Subcutaneous abdominal adipose tissue (tissue), 5 donors: Measurements from ENCODE around the gene CD247.

Experiments used
- H3K27ac ChIP-seq: one replicate; pipeline ENCODE4 v1.7.0; 2013; ENCODE audit warnings: low read depth, mild to moderate bottlenecking, inconsistent platforms, low read length, moderate library complexity
- H3K27me3 ChIP-seq, 5 donors: one replicate each; pipeline ENCODE4 v1.7.0; 2013; ENCODE audit warnings: low read length in 5 of 5, inconsistent platforms in 1 of 5; ENCODE audit not compliant: control insufficient read depth in 5 of 5, insufficient read depth in 4 of 5
- H3K36me3 ChIP-seq, 5 donors: one replicate each; pipeline ENCODE4 v1.7.0; 2013; ENCODE audit warnings: low read length in 5 of 5; ENCODE audit not compliant: control insufficient read depth in 5 of 5, insufficient read depth in 5 of 5
- H3K4me1 ChIP-seq, 5 donors: one replicate each; pipeline ENCODE4 v1.7.0; 2013; ENCODE audit warnings: low read length in 5 of 5, mild to moderate bottlenecking in 3 of 5, moderate library complexity in 1 of 5; ENCODE audit not compliant: control insufficient read depth in 5 of 5, insufficient read depth in 5 of 5
- H3K4me3 ChIP-seq, 5 donors: one replicate each; pipeline ENCODE4 v1.7.0; 2013; ENCODE audit warnings: low read length in 5 of 5, low read depth in 1 of 5
- H3K9ac ChIP-seq, 5 donors: one replicate each; pipeline ENCODE4 v1.7.0; 2013; ENCODE audit warnings: low read length in 5 of 5, mild to moderate bottlenecking in 4 of 5, moderate library complexity in 3 of 5
- H3K9me3 ChIP-seq, 5 donors: one replicate each; pipeline ENCODE4 v1.7.0; 2013; ENCODE audit warnings: low read length in 5 of 5; ENCODE audit not compliant: control insufficient read depth in 5 of 5
- donor health status: healthy.
- donor health status: healthy.
- donor health status: healthy.
- donor health status: healthy.
- donor health status: healthy.

Gene CD247

DNA sequence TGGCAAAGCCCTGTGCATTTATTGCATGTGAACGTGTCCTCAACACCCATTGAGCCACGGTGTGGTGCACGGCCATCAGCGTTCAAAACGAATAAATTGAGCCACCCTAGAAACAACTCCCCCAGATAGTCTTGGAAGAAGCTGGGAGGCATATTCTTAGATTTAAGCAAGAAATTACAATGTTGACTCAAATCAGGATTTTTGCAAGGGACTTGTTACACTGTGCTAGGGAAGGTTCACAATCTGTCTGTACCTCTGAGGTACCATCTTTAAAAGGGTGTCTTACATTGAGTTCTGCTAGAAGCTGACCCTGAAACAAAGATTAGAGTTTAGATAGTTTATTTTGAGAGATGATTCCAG, 16.2 kb downstream of the CD247 start:
- no peaks in the 10 kb centered on the region for H3K36me3 ChIP-seq
- no peaks in the 10 kb centered on the region for H3K9me3 ChIP-seq
- H3K27me3 ChIP-seq = peaks cover 0 to 7% (median 5%) of the 10 kb centered on the region in 5 donors
- no peak overlapping the region for H3K4me3 ChIP-seq
- no peak overlapping the region for H3K27ac ChIP-seq
- H3K9ac ChIP-seq = no peak overlapping the region
- H3K4me1 ChIP-seq = peaks cover 0 to 6% (median 0%) of the 10 kb centered on the region in 5 donors

DNA sequence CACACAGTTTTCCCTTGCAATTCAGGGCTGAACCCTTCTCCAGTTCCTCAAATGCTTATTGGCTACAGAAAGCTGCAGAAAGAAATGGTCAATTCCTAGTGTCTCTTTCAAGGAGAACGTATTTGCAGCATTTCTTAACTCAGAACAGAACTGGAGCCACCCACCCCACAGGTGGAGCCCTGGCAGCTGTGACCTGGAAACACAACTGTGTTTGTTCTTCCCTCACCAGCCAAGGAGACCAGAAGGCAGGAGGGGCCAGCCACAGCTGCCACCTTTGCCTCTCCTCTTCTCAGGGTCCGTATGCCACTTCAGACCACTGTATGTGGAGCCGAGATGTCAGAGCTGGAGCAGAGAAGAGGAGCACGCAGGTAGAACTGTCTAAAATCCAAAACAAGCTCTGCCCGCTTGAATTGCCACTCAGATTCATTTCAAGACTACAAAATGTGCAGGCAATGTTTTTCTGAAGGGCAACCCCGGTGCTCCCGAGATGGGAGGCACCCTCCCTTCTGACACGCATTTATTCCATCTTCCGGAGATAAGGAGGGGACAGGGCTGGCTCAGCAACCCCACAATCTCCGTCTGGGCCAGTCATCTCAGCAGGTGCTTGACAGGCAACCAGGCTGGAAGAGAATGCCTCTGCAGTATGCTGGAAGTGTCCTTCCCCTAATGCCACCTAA, 16.7 kb downstream of the CD247 start:
- Histone ChIP-seq H3K27ac (no peak overlapping the region), H3K4me3 (no peak overlapping the region), H3K9me3 (no peaks in the 10 kb centered on the region), H3K4me1 (peaks cover 0 to 6% (median 0%) of the 10 kb centered on the region in 5 donors), H3K27me3 (peaks cover 0 to 7% (median 5%) of the 10 kb centered on the region in 5 donors), H3K36me3 (no peaks in the 10 kb centered on the region), H3K9ac (no peak overlapping the region)

DNA sequence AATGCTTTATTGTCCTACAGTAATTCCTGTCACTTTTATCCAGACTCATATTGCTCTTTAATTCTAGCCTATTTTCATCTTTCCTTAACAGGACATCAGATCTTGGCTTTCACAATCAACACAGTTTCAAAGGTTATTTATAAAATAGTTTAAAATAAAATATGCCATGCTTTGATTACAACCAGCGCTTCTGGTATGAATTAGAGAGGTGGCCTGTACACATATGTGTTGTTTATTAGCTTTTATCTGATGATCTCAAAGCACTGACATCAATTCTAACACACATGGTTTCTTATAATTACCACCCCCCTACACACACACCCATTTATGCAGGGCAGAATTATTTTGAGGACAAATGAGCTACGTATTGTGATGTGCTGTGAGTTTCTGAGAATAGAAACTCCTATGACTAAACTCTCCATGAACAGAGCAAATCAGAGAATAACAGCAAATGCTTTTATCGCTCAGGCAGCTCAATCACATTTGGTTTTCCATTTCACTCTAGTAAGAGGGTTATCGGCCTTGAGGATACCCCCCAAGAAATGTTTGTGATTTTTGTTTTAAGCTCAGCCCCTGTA, 18.0 kb downstream of the CD247 start:
- Histone ChIP-seq H3K27ac (no peak overlapping the region), H3K36me3 (no peaks in the 10 kb centered on the region), H3K4me3 (no peak overlapping the region), H3K9me3 (no peaks in the 10 kb centered on the region), H3K4me1 (peaks cover 0 to 6% (median 0%) of the 10 kb centered on the region in 5 donors), H3K27me3 (peaks cover 0 to 7% (median 5%) of the 10 kb centered on the region in 5 donors), H3K9ac (no peak overlapping the region)

DNA sequence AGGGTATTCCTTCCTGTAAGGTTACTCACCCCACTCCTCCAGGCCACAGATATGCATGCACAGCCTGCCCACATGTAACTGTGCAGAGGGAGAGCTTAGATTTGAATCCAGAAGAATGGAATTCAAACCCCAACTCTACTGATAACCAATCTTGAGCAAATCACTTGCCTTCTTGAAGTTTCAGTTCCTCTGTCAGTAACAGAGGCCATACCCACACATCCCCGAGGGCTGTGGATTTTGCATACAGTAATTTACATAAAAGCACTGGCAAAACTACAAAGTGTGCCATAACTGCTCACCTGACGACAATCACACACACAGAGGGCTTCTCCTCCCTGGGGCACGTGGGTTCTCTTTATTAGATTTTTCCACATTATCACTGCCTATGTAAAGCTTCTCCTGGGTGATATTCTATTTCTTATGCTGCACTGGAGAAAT, 18.6 kb downstream of the CD247 start:
- H3K4me1 ChIP-seq = peaks cover 0 to 6% (median 0%) of the 10 kb centered on the region in 5 donors
- no peak overlapping the region for H3K9ac ChIP-seq
- H3K27me3 ChIP-seq = peaks cover 0 to 11% (median 9%) of the 10 kb centered on the region in 5 donors
- H3K27ac ChIP-seq = no peak overlapping the region
- no peaks in the 10 kb centered on the region for H3K36me3 ChIP-seq
- H3K4me3 ChIP-seq = no peak overlapping the region
- no peaks in the 10 kb centered on the region for H3K9me3 ChIP-seq

DNA sequence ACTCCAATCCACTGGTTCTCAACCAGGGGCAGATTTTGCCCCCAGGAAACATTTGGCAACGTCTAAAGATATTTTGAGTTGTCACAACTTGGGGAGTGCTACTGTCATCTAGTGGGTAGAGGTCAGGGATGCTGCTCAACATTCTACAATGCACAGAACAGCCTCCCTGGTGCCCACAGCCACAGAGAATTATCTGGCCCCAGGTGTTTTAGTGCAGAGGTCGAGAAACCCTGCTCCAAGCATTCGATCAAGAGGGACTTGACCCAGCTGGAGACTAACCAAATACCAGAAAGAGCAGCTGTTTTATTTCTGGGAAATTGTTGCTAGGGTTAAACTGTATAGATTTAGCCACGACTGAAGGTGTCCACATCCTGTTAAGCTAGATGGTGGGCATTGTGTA, 19.2 kb downstream of the CD247 start:
- Histone ChIP-seq H3K4me3 (no peak overlapping the region), H3K27me3 (peaks cover 1 to 16% (median 9%) of the 10 kb centered on the region in 5 donors), H3K9me3 (no peaks in the 10 kb centered on the region), H3K27ac (no peak overlapping the region), H3K9ac (no peak overlapping the region), H3K4me1 (peaks cover 0 to 6% (median 0%) of the 10 kb centered on the region in 5 donors), H3K36me3 (no peaks in the 10 kb centered on the region)

DNA sequence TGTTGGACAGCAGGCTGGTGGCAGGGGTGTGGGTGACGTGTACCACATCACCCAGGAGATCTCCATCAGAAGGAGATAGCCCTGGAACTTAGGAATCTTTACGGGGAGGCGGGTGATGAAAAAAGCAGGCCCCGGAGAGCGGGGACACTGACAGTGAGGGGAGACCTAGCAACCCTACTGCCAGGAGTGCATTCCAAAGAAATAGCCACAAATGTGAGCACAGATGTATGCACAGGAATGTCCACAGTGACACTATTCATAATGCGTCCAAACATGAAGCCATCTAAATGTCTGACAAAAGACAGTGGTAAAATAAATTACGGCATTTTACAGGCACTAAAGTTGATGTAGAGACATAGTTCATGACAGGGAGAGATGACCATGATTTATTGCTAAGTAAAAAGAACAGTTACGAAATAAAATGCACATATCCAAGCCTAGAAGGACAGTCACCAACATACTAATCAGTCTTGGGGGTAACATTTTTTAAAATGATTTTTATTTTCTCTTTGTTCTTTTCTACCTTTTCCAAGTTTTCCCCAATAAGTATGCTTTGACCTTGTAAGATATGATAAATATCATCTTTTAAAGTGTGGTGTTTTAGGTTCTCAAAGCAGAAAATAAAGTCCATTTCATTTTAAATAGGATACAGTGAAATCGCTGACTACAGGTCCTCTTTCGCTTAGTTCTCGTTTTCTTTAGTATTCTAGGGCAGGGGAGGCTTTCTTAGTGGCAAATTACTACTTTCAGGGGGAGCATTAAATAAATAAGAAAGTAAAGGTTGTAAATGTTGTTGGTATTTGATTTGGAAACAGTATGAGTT, 21.3 kb downstream of the CD247 start:
- H3K27me3 ChIP-seq = peaks cover 7 to 18% (median 12%) of the 10 kb centered on the region in 5 donors
- H3K27ac ChIP-seq = no peak overlapping the region
- H3K9ac ChIP-seq = no peak overlapping the region
- H3K36me3 ChIP-seq = no peaks in the 10 kb centered on the region
- H3K4me1 ChIP-seq = no peaks in the 10 kb centered on the region
- H3K9me3 ChIP-seq = no peaks in the 10 kb centered on the region
- H3K4me3 ChIP-seq = no peak overlapping the region

DNA sequence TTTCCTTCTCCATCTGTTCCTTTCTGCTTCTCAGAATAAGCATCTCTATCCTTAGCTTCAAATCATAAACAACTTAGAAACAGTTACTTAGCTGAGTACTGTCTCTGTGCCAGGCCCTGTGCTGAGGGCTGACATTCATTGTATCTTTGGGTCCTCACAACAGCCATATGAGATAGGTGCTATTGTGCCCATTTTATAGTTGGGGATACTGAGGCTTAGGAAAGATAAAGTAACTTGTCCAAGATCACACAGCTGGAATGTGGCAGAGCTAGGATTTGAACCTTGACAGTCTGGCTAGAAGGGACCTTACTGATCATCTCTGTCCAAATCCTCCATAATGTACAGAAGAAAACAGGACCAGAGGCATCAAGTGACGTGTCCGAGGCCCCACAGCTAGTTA, 25.0 kb downstream of the CD247 start:
- H3K9me3 ChIP-seq = peaks cover 0 to 2% (median 0%) of the 10 kb centered on the region in 5 donors
- no peaks in the 10 kb centered on the region for H3K4me1 ChIP-seq
- H3K27ac ChIP-seq = no peak overlapping the region
- H3K27me3 ChIP-seq = peaks cover 3 to 14% (median 11%) of the 10 kb centered on the region in 5 donors
- H3K36me3 ChIP-seq = no peaks in the 10 kb centered on the region
- no peak overlapping the region for H3K9ac ChIP-seq
- H3K4me3 ChIP-seq = no peak overlapping the region

DNA sequence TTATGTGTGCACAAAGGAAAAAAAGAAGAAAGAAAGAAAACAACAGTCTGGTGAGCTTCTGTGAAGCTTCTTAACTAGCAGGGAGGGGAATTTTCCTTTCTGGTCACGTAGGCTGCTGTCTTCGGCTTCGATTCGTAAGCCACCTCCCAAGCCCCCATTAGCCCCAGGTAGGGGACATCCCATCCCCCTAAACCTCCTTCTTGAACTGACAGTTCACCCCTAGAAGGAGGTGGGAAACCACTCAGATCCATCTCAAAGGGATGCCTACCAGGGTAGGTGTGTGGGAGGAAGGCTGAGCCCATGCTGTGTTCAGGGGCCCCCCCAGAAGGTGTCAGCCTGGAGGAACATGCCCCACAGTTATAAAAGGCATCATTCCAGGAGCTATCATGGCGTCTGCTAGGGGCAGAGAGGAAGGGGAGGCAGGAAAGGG, 25.8 kb downstream of the CD247 start:
- H3K4me1 ChIP-seq = no peaks in the 10 kb centered on the region
- H3K27ac ChIP-seq = no peak overlapping the region
- H3K9me3 ChIP-seq = peaks cover 0 to 2% (median 0%) of the 10 kb centered on the region in 5 donors
- H3K36me3 ChIP-seq = no peaks in the 10 kb centered on the region
- H3K9ac ChIP-seq = no peak overlapping the region
- H3K4me3 ChIP-seq = no peak overlapping the region
- H3K27me3 ChIP-seq = peaks cover 3 to 14% (median 11%) of the 10 kb centered on the region in 5 donors

DNA sequence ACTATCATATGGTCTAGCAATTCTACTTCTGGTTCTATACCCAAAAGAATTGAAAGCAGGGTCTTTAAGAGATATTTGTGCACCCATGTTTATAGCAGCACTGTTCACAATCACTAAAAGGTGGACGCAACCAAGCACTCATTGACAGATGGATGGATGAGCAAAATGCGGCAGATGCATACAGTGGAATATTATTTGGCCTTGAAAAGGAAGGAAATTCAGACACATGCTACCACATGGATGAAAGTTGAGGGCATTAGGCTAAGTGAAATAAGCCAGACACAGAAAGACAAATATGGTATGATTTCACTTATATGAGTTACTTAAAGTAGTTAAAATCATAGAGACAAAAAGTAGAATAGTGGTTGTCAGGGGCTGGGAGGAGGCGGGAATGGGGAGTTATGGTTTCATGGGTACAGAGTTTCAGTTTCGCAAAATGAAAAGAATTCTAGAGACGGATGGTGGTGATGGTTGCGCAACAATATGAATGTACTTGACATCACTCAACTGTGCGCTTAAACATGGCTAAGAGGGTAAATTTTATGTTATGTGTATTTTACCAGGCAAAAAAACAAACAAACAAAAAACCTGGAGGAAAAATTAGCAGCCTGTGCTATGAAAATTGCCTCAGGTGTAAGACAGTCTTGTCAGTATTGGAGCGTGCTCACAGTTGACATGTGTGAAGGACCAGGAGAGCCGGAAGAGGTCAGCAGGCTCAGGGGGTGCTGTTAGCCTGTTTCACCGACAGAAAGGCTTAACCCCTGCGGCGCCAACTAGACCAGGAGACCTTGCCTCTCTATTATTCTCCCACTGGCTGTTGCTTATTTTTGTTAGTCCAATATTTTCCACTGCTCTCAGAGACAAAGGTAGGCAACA, 26.5 kb downstream of the CD247 start:
- Histone ChIP-seq H3K36me3 (no peaks in the 10 kb centered on the region), H3K4me3 (no peak overlapping the region), H3K4me1 (no peaks in the 10 kb centered on the region), H3K9me3 (peaks cover 0 to 2% (median 0%) of the 10 kb centered on the region in 5 donors), H3K9ac (no peak overlapping the region), H3K27me3 (peaks cover 3 to 14% (median 11%) of the 10 kb centered on the region in 5 donors), H3K27ac (no peak overlapping the region)
